ENCODE results near the gene DDIAS.

The DDIAS gene

DNA sequence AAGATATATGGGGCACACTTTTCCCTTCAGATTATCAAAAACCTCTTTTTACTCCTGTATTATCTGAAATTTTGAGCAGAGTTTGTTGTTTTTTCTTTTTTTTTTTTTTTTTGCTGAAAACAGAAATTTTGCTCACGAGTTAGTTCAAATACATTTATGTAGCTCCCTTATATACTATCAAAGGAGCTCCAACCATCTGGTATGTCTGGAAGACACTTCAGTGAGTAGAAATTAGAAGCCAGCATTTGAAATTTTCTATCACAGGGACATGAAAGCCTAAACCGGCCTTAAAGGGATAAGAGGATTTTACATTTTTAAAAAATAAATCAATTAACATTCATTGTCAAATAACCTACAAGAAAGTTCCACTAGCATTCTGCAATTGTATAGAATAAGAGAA, 73.3 kb downstream of the DDIAS start:
- no peak for DNase-seq

DNA sequence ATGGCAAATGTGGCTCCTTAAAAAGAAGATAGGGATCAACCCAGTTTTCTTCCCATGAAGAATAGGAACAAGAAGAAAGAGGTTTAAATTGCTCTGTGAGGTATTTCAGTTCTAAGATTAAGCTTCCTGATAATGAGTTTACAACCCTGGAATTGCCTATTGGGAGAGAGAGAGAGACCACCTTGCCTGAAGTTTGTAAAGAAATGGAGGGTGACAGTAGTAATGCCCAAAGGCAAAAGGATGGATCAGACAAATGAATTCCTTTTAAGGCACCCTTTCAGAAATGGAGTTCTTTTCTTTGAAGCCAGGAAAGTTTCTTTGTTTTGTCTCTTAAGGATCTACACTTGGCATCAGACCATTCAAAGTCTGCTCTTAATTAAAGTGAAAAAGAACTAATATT, 74.3 kb downstream of the DDIAS start:
- no peak for DNase-seq

DNA sequence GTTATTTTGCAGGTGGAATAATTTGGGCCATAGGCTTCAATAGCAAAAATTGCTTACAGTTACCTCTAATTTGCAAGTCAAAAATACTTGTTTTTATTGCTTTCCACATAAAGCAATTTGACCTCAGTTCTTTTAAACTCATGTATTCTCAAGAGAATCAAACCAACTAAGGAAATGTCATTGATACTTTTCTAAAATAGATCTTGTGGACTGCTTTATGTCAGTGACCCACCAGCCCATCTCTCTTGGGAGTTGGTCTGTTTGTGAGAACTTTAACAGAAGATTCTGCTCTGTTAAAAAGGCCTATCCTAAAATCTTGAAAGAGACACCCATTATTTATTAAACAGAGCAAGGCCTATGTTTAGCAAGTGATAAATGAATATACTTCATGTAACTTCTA, 75.2 kb downstream of the DDIAS start:
- DNase-seq = no peak

DNA sequence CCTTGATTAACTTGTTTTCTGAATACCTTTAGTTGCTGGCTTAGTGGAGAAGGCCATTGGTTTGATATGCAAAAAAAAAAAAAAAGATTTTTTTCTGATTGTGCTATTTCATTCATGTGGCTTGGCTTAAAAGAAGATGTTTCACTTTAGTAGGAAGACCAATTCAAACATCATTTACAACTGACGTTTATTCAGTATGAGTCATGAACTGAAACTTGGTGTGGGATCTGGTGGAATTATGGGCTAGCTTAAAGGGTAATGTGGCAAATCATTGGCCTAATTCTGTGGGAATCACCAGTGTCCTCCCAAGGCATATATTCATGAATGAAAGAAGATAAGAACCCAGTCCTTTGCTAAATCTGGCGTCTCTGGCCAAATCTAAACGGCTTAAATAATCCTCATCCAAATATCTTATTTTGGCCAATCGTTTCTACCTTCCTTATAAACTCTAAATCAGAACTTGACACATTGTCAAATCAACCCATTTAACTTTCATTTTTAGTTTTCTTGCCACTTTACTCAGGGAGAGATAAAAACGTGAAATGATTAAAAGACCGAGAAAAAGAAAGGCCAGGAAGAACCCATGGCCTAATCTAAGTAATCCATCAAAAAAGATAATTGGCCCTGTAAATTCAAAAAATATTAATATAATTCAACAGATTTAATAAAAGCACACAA, 77.0 kb downstream of the DDIAS start:
- no peak for DNase-seq

DNA sequence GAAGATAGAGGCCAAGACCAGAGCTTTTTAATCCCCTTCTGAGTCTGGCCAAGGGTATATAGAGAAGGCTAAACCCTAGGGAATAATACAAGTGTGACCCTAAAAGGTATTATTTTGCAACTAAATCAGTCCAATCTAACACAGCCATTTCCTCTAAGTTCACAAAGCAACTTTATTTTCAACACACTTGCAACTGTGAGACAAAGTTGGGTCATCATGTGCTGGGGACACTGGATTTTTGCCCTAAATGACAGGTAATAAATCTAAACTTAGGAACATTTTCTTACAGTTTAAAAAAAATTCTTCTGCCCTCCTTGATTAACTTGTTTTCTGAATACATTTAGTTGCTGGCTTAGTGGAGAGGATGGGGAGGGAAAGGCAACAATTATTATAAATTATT, 78.3 kb downstream of the DDIAS start:
- DNase-seq = no peak

DNA sequence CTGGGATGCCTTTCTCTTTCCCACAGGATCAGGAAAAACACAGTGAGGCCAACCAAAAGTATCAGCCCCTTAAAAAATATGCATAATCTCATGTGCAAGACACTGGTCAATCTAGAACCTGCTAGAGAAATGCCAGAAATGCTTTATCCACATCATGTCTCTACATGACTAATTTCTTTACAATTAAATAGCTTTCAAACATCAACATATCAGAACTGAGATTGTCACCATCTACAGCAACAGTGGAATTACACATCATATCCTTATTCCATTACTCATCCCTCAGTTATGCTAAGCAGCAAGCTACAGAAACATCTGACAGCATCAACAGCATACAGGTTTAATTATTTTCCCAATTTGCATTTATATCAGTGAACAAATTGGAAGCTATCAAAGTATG, 78.8 kb downstream of the DDIAS start:
- no peak for DNase-seq

DNA sequence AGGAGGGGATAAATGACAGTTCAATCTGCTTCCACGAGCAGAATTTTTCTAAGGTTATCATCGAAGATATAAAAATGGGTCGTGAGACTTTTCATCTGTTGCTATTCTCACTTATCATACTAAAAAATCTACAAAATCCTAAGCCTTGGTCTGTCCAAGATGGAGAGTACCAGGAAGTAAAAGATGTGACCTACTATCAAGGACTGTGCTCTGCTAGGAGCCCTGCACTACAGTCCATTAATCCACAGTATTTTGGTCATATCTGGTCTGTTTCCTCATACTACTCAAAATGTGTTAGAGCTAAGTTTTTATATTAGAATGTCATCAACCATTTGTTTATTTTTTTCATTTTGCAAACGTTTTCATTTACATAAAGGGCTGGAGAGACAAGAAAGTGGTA, 79.4 kb downstream of the DDIAS start:
- no peak for DNase-seq

DNA sequence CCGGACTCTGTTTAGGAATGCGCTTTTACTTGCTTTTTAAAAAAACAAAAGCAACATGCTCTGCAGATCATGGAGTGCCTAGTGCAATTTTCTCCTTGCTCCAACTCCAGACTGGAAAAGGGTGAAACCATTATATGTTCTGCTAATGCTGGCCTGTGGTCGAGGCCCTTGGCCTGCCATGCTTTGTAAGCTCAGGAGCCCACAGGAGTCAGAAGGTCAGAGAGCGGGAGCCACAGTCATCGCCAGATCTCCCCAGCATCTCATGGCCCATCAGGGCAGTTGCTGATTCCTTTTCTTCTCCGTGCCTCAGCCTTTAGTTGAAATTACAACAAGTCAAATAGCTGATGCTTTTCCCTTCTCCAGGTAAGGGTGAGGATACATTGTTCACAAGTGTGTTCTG, 80.3 kb downstream of the DDIAS start:
- DNase-seq = no peak
